Activated effector memory CD4-positive, alpha-beta T cell treated with anti-CD3 and anti-CD28 coated beads, Interleukin-2, amount 50 U/mL, for 16 hours (primary cell): ENCODE measurements around the gene RPN1.
A peak's percentile ranks its signal among the peaks of the same experiment; 100 is the strongest.

Experiments used
- DNase-seq: peaks from one replicate; pipeline ENCODE4 v3.0.0-alpha.2; 2020

The RPN1 gene

GRCh38 chr3:128648940-128649663, 1.5 kb downstream of the RPN1 start:
- DNase-seq = no peak

GRCh38 chr3:128648402-128648801, 2.2 kb downstream of the RPN1 start:
- DNase-seq = no peak

- DNase-seq = no peak
Measured at GRCh38 chr3:128647307-128647706, 3.3 kb downstream of the RPN1 start.

GRCh38 chr3:128634075-128634611, 16.5 kb downstream of the RPN1 start:
- no peak for DNase-seq

GRCh38 chr3:128632301-128632700, 18.3 kb downstream of the RPN1 start:
- no peak for DNase-seq

GRCh38 chr3:128629936-128630335, 20.7 kb downstream of the RPN1 start:
- DNase-seq = peak; percentile 2

- no peak for DNase-seq
Measured at GRCh38 chr3:128625409-128625945, 25.1 kb downstream of the RPN1 start.

- DNase-seq = no peak
Measured at GRCh38 chr3:128624526-128625138, 26.0 kb downstream of the RPN1 start.

- no peak for DNase-seq
Measured at GRCh38 chr3:128623762-128624176, 26.8 kb downstream of the RPN1 start.

GRCh38 chr3:128621931-128622330, 28.7 kb downstream of the RPN1 start:
- no peak for DNase-seq

- peak; percentile 55 for DNase-seq
Measured at GRCh38 chr3:128621234-128621633, 29.4 kb downstream of the RPN1 start.

- no peak for DNase-seq
Measured at GRCh38 chr3:128620268-128620691, 30.3 kb downstream of the RPN1 start.

- no peak for DNase-seq
Measured at GRCh38 chr3:128619146-128619890, 31.3 kb downstream of the RPN1 start.

- peak; percentile 46 for DNase-seq
Measured at GRCh38 chr3:128618398-128618726, 32.3 kb downstream of the RPN1 start.

- DNase-seq = peak; percentile 100
Measured at GRCh38 chr3:128617557-128618397, 32.8 kb downstream of the RPN1 start.

- DNase-seq = no peak
Measured at GRCh38 chr3:128617270-128617556, 33.4 kb downstream of the RPN1 start.

GRCh38 chr3:128616516-128617269, 33.9 kb downstream of the RPN1 start:
- DNase-seq = no peak

GRCh38 chr3:128614076-128614475, 36.5 kb downstream of the RPN1 start:
- DNase-seq = no peak

- no peak for DNase-seq
Measured at GRCh38 chr3:128613083-128613829, 37.4 kb downstream of the RPN1 start.

- DNase-seq = no peak
Measured at GRCh38 chr3:128610451-128611070, 40.1 kb downstream of the RPN1 start.

GRCh38 chr3:128609294-128609693, 41.3 kb downstream of the RPN1 start:
- DNase-seq = no peak
